ENCODE results near the gene TNFSF13.
"Not testable (repeated sequence)": the region's sequence is repeated elsewhere in the genome, so short reads cannot be mapped to it uniquely, and the experiment has no call there.

Gene TNFSF13

DNA sequence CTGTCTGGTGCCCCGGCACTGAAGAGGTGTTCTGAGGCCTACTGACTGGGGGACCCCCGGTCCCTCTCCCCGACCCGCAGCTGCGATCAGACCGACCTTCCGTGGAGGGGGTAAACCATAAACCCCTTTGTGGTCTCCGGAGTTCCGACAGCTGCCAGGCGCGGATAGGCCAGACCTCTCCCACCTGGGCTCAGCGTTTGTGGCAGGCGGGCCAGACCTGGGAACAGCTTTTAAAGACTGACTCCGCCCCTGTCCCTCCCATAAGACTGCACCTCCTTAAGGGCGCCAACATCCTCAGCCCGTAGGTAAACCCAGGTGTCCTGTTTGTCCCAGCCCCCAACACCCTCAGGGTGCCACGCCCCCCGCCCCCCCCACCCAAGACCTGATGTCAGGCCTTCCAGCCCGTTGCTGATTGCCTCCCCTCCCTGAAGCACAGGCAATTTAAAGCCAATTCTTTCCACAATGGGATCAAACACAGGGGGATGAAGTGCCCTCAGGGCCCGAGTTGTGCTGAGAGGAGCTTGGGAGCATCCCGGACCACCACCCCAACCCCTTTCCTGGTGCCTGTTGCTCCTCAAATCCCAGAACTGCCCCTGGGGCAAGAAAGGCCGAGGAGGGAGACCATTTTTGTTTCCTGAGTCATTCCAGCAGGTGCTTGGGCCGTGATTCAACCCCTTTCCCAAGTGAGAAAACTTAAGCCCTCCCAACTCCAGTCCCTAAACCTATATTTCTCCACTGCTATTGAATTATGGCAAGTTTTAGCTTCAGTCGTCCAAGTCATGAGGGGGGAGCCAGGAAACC, 31.5 kb downstream of the TNFSF13 start, which contains the start of gene SOX15:
Gene SOX15 (minus strand): TSS at position 204 of the 801 bp plus-strand sequence. CDS start 418 bp downstream, outside the sequence.
- DNase-seq (ENCODE audit: low read depth, low spot score): no peak

GRCh38 chr17:7590743-7591142, 32.2 kb downstream of the TNFSF13 start:
- no peak for DNase-seq (ENCODE audit: low read depth, low spot score)

GRCh38 chr17:7591596-7591995, 33.0 kb downstream of the TNFSF13 start:
- no peak for DNase-seq (ENCODE audit: low read depth, low spot score)

GRCh38 chr17:7592422-7593021, 34.0 kb downstream of the TNFSF13 start:
- DNase-seq (ENCODE audit: low read depth, low spot score): no peak

DNA sequence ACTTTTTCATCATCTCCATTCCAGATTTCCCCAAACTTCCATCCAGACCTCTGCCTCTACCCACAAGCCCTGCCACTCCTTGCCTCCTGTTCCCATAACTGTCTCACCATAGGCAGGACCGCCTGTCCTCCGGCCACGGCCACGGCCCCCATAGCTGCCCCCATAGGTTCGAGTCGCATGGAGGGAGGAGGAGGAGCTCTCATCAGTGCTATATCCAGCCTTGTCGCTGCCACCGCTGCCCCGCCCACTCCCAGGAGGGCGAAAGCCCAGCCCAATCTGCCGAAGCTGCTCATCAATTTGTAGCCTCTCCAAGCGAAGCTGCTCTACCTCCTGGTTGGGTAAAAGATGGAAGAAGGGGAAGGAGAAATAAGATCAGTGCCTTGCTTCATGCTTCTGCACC, 34.7 kb downstream of the TNFSF13 start:
- DNase-seq (ENCODE audit: low read depth, low spot score): no peak

- DNase-seq (ENCODE audit: low read depth, low spot score): not testable (repeated sequence)
Measured at GRCh38 chr17:7597561-7597960, 39.0 kb downstream of the TNFSF13 start.

GRCh38 chr17:7606280-7606679, 47.7 kb downstream of the TNFSF13 start:
- DNase-seq (ENCODE audit: low read depth, low spot score): no peak

DNA sequence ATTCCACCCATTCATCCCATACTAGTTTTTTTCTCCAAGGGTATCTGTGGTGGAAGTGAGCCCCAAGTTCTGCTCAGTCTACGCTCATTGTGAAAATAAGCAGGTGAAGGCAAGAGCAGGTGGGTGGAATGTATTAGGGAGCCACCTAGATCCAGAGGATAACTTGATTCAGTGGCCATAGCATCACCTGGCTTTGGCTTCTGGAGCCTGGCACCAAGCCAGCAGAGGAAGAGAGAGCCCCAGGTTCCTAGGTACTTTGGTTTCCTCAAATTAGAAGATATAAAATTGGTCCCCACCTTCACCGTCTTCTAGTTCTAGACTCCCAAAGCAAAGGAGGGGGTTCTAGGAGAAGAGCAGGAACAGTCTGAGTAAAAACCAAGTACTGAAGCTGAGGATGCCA, 52.1 kb downstream of the TNFSF13 start:
- no peak for DNase-seq (ENCODE audit: low read depth, low spot score)
